ENCODE results near the gene WASF2.

The WASF2 gene

GRCh38 chr1:27427329-27427728, 62.6 kb downstream of the WASF2 start:
- TF ChIP-seq ZFX (IDR thresholded peaks at IDR 0.05; ENCODE audit: borderline replicate concordance) (no peak), CTCF (IDR thresholded peaks at IDR 0.05) (no peak)
- no peak overlapping the region for H3K27ac ChIP-seq

GRCh38 chr1:27423709-27424108, 66.3 kb downstream of the WASF2 start:
- no peak overlapping the region for H3K27ac ChIP-seq
- TF ChIP-seq CTCF (IDR thresholded peaks at IDR 0.05): no peak
- TF ChIP-seq ZFX (IDR thresholded peaks at IDR 0.05; ENCODE audit: borderline replicate concordance): no peak

DNA sequence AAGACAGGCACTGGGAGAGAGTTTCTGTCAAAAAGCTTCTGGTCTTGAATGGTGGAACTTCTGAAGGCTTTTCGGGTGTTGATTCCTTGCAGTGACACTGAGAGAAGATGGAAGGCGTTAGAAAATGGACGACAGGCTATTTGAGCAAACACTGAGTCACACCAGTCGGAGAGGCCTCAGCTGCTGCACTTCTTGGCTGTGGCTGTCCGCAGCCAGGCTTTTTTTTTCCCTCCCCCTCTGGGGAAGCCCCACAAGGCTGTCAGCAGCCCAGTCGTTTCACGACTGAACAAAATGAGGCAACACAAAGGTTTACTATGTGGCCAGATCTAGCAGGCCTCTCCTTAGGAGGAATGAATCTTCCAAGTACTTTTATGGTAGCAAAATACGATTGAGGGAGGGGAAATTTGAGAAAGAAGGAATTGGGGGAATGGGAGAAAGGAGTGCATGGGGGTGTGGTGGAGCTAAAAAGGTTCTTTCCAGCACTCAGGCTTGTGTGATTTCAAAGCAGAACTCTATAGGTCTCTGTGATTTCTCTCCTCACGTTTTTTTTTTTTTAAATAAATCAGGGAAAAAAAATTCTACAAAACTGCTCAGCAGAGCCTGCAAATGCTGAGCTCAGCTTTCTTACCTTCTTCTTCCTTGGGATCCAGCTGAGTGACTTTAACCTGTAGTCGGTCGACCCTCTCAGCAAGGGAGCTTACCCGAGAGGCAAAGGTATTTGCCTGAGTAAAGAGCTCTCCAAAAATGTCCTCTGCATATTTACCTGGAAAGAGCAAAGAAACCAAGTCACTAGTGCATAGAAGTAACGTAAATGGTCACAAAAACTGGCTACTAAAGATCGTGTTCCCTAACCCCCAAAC, 71.4 kb downstream of the WASF2 start:
- no peak overlapping the region for H3K27ac ChIP-seq
- no peak for TF ChIP-seq ZFX (IDR thresholded peaks at IDR 0.05; ENCODE audit: borderline replicate concordance)
- TF ChIP-seq CTCF (IDR thresholded peaks at IDR 0.05): no peak

GRCh38 chr1:27417713-27418112, 72.3 kb downstream of the WASF2 start:
- H3K27ac ChIP-seq: no peak overlapping the region

GRCh38 chr1:27416387-27417111, 73.4 kb downstream of the WASF2 start:
- TF ChIP-seq ZFX (IDR thresholded peaks at IDR 0.05; ENCODE audit: borderline replicate concordance): no peak
- peak; percentile 78 for TF ChIP-seq CTCF (IDR thresholded peaks at IDR 0.05)
- no peak overlapping the region for H3K27ac ChIP-seq

More at GRCh38 chr1:27417713-27418112, 72.3 kb downstream of the WASF2 start:
- TF ChIP-seq CTCF (IDR thresholded peaks at IDR 0.05): no peak
- no peak for TF ChIP-seq ZFX (IDR thresholded peaks at IDR 0.05; ENCODE audit: borderline replicate concordance)

- no peak overlapping the region for H3K27ac ChIP-seq
- TF ChIP-seq ZFX (IDR thresholded peaks at IDR 0.05; ENCODE audit: borderline replicate concordance) (no peak), CTCF (IDR thresholded peaks at IDR 0.05) (no peak)
Measured at GRCh38 chr1:27414091-27414490, 75.9 kb downstream of the WASF2 start.

GRCh38 chr1:27413004-27413403, 77.0 kb downstream of the WASF2 start:
- TF ChIP-seq CTCF (IDR thresholded peaks at IDR 0.05) (no peak), ZFX (IDR thresholded peaks at IDR 0.05; ENCODE audit: borderline replicate concordance) (no peak)
- no peak overlapping the region for H3K27ac ChIP-seq
